ENCODE measurements around the gene KRTAP10-3.

Gene KRTAP10-3

DNA sequence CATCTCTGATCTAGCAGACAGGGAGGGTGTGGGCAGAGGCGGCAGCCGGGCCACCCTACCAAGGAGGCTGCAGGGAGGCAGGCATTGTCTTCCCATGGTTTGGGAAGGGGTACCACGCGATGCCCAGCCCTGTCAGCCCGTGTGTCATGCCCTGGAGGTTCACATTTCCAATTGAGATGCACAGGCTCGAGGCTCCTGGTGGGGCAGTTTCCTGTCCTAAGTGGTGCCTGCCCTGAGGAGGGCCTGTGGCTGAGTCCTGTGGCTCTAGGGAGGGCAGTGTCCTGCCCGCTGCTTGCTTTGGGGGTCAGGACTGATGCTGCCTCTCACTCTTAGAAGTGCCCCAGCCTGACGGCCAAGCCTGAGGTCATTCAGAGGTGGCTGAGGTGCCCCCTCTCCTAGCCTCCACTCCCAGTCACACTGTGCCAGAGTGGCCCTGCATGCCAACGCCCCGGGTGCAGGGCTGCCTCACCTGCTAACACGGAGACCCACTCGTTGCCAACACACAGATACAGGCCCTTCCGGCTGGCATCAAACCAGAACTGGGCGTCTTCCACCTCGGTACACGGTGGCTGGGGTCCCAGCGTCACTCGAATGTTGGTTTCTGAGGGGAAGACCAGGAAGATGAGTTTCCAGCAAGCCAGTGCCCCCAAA is 30.5 kb downstream of the KRTAP10-3 start:
- peak in 1 of 5 donors; percentile 5 for DNase-seq

DNA sequence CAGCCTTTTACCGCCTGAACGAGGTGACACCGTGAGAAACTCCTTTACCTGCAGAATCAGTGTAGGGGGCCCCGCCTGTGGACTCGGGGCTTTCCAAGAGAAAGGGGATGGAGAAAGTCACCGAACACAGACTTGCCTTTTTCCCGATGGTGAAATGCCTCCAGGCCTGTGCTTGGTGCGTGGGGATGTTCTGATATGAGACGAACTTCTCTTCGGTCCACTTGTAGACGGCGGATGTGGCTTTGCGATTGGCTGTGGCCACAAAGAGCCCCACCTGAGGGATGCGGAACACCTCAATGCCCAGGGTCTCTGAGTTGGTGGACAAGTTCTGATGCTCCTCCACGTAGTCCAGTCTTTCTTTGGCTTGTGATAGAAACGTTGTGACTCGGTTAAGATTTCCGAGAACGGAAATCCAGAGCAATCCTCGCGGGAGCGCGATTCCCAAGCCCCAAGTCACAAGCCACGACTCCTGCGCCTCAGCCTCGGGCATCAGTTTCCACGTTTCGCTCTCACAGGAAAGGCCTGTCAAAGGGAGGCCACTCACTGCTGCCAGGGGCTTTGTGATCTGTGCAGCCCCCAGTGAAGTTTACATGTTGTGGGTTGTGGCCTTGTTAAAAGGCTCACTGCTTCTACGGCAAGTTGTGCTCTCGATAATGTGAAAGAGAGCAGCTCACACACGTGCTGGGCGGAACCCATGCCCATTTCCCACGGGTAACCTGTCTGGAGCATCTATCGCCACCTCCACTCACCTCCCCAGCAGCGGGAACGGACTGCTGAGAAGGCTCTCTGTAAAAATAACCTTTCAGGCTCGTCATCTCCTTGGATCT is 31.2 kb downstream of the KRTAP10-3 start:
- DNase-seq, result no peak

DNA sequence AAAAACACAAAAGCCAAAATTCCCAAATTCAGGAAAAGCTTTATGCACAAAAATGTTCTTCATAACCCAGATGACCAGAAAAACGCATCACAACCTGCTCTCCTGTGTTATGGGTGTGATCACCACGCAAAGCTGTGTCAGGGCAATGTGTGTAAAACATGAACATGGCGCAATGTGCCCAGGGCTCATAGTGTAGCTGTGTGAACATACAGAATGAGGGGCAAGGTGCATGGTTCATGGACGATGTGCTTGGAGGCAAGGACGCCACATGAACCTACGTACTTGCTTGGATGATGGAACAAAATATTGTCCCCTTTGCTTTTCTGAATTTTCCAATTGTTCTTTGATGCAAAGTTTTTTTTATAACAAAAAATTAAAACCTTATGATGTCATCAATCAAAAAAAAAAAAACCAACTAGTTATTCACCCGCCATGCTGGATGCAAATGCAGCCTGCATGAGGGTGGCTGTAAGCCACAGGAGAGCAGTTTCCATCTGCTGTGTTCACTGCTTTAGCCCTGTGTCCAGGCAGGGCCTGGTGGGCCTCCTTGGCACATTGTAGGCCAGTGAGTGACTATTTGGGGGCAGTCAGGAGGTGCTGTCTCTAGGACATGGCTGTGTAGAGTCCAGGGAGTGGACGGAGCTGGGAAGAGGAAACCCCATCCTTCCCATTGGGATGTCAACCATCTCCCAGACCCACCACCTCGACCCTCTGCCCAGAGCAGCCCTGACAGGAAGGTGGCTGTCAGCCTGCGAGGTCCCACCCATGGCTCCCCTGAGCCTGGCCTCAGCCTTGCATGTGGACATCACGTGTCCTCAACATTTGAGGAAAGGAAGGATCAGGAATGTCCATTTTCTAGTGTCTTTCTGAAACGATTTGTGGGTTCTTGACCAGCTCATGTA is 32.2 kb downstream of the KRTAP10-3 start:
- no peak for DNase-seq

DNA sequence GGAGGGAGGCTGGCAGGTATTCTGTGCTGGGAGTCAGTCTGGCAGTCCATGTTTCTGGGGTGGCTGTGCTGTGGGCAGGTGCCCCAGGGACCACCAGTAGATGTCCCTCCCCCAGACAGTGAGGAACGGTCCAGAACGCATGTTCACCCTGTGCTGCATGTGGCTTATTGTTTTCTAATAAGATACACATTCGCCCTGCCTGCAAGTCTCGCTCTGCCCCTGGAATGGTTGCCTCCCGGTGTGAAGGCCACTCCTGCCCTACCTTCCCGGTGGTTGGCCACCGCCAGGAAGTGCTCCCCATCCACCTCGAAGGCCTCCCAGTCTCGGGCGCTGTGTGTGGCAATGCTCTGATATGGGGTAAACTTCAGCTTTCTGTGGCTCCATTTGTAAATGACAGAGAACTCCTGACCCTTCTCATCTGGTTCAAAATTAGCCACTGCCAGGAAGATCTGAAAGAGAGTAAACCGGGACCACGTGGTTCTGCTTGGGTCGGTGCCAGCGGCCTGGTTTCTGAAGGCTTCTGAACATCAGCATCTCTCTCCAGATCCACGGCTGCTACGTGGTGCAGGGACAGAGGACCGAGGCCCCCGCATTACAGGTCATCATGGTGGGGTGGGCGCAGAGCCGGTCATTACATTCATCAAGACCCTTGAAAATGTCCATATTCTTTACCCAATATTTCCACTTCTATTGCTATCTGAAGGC is 33.1 kb downstream of the KRTAP10-3 start:
- DNase-seq, result no peak

DNA sequence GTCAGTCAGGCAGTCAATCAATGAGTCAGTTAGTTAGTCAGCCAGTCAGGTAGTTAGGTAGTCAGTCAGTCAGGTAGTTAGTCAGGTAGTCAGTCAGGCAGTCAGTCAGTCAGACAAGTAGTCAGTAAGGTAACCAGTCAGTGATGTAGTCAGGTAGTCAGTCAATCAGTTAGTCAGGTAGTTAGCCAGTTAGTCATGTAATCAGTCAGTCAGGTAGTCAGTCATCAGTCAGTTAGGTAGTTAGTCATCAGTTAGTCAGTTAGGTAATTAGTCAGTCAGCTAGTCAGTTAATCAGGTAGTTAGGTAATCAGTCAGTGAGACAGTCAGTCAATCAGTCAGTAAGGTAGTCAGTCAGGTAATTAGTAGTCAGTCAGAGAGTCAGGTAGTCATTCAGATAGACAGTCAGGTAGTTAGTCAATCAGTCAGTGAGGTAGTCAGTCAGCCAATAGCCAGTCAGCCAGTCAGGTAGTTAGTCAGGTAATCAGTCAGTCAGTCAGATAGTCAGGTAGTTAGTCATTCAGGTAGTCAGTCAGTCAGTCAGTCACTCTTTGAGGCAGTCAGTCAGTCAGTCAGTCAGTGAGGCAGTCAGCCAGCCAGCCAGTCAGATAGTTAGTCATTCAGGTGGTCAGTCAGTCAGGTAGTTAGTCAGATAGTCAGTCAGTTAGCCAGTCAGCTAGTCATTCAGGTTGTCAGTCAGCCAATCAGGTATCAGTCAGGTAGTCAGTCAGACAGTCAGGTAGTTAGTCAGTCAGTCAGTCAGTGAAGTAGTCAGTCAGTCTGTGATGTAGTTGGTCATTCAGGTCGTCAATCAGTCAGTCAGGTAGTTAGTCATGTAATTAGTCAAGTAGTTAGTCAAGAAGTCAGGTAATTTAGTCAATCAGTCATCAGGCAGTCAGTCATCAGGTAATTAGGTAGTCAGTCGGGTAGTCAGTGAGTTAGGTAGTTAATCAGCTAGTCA is 33.9 kb downstream of the KRTAP10-3 start:
- DNase-seq, result no peak

DNA sequence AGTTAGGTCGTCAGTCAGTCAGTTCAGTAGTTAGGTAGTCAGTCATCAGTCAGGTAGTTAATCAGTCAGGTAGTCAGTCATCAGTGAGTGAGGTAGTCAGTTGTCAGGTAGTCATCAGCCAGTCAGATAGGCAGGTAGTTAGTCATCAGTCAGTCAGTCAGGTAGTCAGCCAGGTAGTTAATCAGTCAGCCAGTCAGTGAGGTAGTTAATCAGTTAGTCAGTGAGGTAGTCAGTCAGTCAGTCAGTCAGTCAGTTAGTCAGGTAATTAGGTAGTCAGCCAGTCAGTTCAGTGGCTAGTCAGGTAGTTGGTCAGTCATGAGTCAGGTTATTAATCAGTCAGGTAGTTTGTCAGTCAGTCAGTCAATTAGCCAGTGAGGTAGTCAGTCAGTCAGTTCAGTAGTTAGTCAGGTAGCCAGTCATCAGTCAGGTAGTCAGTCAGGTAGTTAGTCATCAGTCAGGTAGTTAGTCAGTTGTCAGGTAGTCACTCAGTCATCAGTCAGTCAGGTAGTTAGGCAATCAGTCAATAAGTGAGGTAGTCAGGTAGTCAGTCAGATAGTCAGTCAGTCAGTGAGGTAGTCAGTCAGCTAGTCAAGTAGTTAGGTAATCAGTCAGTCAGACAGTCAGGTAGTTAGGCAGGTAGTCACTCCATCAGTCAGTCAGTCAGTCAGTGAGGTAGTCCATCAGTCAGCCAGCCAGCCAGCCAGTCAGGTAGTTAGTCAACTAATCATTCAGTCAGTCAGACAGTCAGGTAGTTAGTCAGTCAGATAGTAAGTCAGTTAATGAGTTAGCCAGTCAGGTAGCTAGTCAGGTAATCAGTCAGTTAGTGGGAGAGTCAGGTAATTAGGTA is 34.8 kb downstream of the KRTAP10-3 start:
- DNase-seq, result no peak

DNA sequence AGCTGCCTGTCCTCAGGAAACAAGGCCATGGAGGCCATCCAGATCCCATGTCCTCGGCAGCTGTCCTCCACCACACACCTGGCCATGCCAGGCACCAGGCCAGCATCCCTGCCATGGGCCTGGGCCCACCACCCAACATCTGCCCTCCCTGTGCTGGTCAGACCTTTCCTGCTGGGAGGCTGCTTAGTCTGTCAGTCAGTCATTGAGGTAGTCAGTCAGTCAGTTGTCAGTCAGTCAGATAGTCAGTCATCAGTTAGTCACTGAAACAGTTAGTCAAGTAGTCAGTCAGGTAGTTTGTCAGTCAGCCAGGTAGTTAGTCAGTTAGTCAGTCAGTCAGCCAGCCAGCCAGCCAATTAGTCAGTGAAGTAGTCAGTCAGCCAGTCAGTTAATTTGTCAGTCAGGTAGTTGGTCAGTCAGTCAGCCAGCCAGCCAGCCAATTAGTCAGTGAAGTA is 35.8 kb downstream of the KRTAP10-3 start:
- DNase-seq, result no peak

DNA sequence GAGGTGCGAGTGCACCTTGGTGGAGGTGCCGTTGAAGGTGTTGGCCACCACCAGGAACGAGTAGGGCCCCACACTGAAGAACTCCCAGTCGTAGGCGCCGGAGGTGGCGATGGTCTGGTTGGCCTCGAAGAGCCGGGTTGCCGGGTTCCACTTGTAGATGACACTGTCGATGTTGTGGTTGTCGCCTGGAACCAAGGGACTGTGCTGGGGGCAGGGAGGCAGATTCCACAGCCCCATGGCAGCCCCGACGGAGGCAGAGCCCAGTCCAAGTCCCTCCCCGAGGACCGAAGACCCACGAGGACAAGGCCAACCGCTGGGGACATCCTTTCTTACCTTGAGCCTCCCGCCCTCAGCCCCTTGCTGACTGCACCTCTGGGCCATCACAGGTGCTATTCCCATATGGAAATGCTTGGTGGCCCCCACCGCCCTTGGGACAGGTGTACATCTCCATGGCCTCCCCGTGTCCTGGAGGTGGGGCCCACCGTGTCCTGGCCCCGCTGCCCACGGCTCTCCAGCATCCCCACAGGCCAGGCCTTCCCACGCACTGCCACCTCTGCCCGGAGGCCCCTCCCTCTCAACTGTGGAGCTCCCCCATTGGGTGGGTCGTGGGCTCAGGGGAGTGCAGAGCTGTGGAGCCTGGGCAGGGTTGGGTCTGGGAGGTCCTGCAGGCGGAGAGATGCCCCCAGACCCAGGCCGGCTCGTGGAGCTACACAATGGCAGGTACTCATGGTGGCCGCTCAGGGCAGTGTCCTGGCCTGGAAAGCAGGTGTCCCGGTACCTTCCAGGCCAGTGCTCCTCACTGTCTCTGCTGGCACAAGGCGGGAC is 36.5 kb downstream of the KRTAP10-3 start:
- DNase-seq, result peak in 1 of 5 donors; percentile 7

DNA sequence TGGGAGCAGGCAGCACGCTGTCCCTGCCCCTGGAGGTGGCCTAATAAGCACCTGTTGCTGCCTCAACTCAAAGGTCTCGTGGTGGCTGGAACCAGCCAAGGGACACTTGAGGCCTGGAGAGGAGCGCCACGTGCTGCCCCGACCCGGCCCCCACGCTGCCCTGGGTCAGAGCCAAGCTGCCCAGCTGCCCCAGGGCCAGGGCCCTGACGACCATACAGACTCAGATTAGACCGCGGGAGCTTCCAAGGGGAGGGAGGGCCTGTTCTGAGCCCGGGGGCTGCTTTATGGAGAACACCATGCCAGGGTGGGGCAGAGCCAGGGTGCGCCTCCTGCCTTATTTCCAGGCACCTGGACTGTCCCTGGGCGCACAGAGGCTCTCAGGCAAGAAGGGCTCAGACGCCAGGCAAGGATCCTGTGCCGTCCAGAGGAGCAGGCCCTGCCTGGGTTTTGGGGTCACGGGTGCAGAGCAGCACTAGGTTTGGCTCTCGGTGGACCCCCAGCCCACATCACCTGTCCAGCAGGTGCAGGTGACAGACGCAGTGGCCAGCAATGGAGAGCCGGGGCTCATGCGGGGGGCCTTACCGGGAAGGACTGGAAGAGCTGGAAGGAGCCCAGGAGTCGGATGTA is 37.2 kb downstream of the KRTAP10-3 start:
- DNase-seq, result peak in 1 of 5 donors; percentile 8

DNA sequence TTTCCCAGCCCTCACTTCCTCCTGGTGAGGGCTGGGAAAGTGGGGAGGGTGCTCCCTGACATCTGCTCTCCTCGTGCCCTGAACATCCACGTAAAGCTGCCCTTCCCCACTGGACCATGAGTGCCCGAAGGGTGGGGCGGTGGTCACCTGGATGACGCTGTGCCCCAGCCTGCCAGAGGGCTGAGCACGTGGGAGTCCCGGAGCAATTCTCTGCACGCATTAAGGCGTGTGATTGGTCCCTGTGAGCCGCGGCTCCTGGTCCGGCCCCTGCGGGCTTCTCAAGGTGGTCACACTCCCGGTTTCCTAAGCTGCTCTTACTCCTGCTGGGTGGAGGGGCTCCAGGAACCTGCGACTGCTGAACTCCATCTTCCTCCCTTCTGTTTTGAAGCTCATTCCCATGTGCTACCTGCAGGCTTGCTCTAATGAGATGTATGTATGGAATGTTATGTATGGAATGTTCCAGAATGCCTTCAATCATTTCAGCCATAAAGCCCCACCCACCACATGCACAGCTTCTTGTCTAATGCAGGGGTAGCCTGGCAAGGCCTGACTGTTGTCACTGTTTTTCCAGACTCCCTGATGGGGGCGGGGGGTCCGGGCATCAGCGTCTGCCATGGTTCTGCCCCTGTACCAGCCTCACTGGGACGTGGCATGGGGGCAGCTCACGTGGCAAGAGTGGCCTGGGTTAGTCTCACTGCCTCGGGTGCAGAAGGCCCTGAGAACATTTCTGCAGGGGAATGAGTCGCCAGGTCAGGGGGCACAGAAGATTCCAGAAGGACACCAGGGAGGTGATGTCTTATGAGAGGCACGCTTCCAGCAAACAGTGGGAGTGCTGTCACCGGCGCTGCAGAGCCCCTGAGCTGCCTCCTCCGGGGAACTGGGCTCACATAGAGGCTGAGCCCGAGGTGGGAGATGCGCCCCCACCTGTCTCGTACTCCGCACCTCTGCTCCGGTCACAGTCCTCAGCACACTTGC is 38.0 kb downstream of the KRTAP10-3 start:
- no peak for DNase-seq

DNA sequence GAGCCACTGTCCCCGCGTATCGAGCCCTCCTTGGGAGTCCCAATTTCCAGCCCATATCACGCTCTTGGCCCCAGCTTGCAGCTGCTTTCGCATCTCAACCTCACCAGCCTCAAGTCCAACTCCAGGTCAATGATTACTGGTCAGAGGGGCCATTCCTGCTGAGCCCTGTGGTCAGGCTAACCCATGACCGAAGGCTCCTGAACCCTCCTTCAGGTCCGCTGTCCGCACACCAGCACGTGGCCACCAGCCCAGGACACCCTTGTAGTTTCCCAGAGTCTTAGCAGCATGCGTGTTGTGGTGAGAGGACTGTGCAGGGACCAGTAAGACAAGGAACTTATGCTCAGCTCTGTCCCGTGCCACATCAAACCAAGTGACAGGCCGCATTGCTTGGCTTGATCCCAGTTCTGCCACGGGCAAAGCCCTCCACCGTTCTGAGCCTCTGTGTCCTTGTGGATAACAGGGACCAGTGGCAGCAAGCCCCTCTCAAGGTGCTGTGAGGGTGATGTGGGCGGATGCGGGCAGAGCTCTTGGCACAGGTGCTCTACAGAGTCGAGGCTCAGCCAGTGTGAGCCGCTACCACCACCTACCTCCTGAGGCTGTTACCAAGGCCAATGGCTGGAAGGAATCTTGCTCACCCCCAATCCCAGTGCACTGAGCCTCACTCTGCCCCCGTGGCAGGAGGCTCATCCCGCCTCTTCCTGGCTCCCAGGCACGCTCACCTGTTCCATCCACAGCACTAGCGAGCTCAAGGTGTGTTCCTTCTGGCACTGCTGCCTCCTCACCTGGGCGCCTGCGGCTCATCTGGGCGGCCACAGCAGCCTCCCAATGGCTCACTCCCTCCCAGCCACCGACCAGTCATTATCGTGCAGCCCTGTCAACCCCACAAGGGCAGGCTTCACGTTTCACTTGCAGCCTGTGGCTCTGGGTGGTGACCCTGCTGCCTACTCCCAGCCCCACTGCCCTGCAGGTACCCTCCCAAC is 39.0 kb downstream of the KRTAP10-3 start:
- no peak for DNase-seq

DNA sequence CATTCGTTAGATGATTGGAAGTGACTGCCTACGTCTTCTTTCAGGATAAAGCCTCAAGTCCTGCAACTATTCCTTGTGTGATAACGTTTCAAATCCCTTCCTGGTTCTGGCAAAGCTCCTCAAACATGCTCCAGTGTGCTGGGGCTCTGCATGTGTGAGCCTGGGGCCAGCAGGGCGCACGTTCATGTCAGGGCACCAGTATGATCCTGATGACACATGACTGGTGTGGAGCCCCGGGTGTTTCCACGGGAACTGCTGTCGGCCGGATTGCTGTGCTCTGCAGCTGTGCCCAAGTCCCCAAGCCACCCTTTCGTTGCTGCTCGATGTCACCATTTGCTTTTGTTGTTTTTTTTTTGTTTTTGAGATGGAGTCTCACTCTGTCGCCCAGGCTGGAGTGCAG is 39.9 kb downstream of the KRTAP10-3 start:
- no peak for DNase-seq

DNA sequence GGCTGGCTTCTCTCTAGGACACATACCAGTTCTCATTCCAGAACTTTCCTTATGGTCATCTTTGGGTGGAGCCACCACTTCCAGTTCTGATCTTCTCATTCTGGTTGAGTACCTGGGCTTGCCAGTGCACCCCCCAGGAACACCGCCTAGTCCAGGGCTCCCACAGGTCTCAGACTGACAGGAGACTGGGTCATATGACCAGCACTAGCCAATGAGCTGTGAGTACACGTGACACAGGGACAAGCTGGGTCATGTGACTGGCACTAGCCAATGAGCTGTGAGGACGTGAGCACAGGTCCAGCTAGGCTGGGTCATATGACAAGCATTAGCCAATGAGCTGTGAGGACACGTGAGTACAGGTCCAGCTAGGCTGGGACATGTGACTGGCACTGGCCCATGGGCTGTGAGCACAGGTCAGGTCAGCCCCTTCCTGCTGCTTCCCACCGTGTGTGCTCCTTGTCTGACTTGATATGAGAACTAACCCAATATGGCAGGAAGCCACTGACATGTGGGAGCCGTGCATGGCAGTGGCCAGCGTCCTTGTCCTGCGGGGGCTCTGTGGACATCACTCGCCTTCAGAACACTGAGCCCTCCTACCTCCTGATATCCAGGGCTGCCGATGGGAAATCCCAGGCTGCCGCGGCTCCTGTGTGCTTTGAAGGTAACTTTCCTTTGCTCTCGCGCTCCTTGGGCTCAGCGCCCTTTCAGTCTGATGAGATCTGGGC is 41.3 kb downstream of the KRTAP10-3 start:
- no peak for DNase-seq

DNA sequence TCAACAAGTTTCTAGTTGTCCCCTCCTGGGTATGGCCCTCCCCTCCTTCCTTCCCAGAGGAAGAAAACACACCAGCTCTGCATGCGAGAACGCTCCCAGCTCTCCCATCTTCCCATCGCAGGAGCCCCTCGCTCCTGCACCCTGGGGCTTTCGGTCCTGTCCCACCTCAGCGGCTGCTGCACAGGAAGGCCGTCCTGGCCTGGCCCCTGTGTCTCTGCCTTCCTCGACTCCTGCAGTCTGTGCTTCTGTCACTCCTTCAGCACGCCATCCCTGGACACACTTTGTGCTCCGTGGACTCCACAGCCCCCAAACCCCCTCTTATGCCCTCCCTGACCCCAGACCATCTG is 41.8 kb downstream of the KRTAP10-3 start:
- DNase-seq, result no peak

DNA sequence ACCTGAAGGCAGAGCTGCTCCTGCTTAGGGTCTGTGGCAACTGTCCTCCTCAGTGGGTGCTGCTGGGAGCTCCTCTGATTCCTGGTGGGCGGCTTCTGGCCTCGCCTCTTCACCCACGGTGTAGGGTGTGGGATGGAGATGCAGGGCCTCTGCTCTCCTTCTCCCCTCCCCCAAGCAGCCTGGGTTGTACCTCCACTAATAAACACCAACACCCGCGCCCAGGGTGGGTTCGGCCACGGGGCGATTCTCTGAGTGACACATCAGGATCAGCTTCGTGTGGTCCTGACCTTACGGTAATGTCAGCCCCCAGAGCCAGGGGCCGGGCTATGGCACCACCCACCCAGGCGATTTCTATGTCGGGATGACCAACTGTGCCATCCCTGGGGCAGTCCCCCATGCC is 42.3 kb downstream of the KRTAP10-3 start:
- DNase-seq, result no peak
